Measurements from ENCODE around the gene RNU5D-1.
"Not testable (repeated sequence)": the region's sequence is repeated elsewhere in the genome, so short reads cannot be mapped to it uniquely, and the experiment has no call there.

Gene RNU5D-1

DNA sequence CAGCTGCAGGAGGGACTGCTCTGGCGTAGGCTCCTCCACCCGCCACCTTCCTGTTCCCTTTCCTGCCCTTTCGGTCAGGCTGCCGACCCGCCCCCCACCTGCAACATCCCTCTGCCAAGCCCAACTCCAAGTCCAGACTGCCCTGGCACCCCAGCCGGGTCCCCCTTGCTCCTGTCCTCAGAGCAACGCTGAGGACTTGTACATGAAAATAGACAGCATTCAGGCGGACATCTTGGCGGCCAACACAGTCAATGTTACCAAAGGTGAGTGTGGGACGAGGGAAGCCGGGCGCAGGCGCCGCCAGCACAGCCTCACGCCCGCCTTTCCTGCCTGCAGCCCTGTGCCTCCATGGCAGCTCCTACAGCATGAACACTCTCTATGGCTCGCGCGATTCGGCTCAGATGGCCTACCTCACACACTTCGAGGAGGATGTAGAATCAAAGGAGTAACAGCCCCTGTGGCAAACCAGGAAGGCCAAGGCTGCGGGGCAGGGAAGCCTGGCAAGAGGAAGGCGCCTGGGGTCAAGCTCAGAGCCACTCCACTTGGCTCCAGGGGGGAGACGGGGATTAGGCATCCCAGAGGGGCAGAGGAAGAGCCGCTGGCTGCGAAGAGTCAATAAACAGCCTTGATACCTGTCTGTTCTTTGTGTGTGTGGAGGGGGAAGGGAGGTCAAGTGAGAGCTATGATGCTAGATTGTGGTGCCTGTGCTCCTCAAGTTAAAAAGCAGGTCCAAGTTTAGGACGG is 5.8 kb downstream of the RNU5D-1 start:
- DNase-seq = no peak

DNA sequence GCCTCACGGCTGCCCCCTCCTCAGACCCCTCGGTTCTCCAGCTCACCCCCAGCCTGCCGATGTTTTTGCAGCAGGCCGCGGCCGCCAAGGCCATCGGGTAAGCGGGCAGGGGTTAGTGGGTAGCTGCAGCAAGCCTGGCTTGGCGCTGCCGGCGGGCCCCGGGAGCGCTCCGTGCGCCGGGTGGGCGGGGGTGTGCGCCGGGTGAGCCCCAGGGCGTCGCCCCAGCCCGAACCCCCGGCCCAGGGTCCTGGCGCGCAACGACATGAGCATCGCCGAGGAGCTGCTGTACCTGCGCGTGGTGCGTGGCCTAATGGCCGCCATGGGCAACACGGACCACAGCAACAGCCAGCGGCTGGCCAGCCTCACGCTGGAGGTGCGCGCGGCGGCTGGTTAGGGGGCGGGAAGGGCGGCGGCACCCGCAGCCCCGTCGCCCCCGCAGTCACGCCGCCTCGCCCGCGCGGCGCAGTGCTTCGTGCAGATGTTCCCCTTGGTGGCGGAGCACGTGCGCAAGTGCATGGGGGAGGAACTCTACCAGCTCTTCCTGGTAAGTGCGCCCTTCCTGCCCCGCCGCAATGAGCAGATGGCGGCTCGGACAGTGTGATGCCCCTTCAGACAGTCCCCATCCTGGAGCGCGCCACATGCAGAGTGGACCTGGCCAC is 6.5 kb downstream of the RNU5D-1 start:
- no peak for DNase-seq

DNA sequence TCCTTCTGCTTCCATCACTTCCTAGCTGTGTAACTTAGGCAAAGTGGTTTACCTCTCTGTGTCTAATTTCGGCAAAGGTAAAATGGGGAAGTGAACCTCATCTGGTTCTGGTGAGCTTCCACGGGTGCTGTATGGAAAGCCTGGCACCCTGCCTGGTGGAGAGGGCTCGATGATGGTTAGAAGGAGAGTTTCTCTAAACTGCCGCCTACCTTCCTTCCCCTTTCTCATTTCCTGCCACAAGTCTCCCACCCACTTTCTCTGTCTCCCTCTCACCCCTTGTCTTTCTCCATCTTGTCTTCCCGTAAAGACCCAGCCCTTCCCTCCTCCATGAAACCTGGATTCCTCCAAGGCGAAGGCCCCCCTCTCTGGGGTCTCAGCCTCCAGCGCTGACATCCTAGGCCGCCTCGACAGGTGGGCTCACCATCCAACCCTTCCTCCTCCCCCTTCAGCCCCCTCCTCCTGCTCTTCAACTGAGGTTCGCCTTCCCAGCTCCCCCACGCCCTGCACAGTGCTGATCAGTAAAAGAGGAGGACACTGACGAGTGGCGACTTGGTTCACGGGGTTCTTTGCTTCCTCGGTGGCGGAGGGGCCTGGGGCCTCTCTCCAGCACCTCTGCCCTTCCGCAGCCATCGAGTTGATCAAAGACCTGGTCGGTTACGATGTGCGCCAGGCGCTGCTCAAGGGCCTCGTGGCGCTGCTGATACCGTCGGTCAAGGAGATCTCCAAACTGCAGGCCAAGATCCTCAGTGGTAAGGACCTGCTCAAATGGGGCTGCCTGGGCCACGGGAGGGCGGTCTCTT is 7.3 kb downstream of the RNU5D-1 start:
- DNase-seq = peak; percentile 21 to 87

DNA sequence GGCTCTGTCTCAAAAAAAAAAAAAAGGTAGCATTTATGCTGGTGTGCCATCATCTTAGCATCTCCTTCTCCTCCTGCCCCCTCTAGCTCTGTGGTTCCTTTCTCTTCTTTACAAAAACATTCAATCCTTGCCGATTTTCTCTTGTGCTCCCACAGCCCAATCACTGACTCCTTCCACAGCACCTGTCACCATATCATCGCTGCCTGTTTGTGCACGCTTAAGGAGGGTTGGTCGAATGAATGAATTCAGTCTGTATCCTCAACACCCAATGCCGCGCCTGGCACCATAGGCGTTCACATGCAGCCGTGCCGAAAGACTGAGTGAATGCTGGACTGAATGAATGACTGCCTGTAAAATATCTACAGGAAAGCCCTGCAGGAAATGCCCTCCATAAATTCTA is 7.9 kb downstream of the RNU5D-1 start:
- no peak for DNase-seq

DNA sequence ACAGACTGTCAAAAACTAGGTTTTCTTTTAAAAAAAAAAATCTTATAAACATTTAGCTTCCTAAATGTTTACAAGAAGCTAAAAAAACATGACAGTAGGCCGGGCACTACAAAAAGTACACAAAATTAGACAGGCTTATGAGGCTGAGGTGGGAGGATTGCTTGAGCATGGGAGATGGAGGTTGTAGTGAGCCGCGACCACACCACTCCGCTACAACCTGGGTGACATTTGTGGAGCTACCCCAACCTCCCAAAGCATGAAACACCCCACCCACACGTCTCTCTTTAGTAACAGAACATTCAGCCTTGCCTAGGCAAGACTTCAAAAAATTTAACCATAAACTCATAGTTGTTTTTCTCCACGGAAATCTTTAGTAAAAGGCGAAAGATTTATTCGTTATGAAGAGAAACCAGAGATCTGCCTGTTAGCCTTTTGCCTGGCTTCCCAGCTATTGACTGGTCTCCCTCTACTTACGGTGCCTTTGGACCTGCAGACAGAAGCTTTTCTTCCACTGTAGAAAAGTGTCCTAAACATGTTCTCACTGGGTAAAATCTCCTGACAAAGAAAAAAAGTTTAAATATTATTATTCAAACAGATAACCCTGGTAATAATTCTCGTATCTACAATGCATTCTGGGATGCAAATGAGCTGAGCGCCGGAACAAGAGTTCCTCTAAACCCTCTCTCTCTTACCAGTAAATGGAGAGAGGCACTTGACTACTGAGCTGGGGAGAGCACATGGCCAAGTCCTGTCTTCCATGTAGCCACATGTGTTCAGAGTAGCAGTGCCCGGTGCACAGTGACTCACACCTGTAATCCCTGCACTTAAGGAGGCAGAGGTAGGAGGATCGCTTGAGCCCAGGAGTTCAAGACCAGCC is 9.2 kb downstream of the RNU5D-1 start:
- peak; percentile 24 to 58 for DNase-seq

DNA sequence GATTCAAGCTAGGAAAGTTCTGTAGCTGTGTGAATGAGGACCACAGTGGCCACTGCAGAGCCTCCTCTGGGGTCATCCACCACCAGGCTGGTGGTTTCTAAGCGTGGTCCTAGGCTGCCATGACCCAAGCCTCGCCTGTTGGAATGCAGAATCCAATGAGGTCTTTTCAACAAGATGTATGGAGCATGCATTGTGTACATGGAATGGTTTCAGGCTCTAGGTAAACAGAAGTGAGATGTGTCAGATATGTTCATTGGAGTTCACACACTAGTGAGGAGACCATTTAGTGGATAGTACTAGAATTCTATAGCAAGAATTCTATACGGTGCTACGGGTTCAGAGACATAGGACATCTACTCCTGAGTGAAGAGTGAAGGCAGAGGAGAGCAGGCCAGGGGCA is 10.7 kb downstream of the RNU5D-1 start:
- no peak for DNase-seq

DNA sequence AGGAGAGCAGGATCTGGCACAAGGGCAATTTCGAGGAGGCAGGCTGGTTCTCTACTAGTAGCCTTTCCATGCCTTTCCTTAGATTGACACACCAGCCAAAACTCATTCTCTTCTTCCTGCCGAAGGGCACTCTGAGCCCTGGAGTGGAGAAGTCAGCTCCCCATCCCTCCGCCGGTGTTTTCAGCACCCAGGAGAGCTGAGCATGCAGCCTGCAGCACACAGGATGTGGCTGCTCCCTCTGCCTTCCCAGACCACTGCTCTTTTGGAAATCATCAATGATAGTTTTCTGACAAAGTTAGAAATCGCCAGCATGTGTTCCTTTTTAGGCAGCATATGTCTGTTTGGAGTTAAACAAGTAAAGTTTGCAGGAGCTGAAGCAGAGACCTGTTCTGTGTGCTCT is 11.7 kb downstream of the RNU5D-1 start:
- DNase-seq = no peak

DNA sequence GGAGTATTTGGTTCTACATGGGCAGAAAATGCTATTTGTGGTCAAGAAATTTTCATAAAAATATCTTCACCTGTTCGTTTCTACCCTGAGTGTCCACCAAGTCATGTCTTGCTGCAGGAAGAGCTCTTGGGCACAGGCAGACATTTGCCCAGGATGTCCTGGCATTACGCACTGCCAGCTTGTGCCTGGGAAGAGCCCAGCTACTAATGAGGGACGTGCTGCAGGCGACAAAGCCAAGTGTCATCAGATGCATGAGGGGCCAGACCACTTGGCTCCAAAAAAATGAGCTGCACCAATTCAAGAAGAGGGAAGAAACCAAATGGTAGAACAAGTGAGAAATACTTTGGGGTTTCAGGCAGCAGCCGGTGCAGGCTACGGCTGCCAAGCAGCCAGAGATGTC is 12.9 kb downstream of the RNU5D-1 start:
- no peak for DNase-seq

DNA sequence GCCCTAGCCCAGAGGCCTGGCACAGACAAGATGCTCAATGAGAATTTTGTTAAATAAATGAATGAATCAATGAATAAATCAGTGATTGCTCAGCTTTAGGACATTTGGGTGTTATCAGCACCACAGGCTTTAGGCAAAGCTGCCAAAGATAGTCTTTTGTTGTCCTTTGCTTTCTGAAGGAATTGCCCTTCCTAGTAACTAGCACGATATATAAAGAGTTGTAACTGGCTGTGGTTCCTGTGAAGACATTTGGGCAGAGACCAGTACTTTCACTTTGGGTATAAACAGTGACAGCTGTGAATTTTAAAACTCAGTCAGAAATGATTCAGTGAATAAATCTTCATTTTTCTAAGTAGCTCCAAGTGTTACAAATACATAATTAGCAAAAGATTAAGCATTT is 13.3 kb downstream of the RNU5D-1 start:
- peak in 1 of 2 donors; percentile 3 for DNase-seq

DNA sequence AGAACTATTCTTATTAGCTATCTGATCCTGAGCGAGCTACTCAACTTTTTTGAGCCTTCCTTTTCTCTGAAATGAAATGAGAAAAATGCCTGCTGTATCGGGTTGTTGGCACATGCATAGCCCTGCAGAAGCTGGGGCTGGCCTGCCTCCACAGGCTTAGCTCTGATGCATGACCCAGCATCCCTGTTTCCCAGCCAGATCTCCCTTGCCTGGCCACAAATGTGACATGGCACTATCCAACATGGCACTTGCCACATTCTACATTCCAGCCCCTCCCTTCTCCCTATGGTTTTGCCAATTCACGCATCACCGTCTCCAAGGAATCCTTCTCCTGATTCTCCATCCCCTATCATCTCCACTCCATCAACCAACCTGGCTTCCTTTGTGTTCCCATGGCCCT is 13.8 kb downstream of the RNU5D-1 start:
- no peak for DNase-seq

DNA sequence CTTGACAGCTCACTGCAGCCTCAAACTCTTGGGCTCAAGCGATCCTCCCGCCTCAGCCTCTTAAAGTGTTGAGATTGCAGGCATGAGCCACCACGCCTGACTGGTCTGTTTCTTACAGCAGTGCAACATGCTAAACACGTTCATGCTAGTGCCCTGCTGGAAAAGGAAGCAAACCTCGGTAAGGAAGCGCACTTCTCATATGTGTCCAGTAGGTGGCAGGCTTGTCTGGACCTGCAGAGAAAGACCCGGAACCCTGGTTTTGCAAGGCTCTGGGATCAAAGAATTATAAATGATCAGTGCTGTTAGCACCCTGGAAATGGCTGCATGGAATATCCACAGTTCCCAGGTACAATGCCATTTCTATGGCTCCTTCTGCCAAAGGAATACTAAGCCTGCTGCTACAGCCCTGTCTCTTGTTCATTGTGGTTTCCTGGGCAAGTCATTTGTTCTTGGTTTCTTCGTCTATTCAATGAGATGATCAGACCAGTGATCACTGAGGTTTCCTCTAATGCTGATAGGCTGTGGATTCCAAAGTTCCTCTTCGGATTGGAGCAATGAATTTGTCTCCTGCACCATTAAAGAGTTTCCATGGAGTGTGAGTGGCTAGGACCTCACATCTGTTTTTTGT is 15.9 kb downstream of the RNU5D-1 start:
- peak; percentile 37 to 75 for DNase-seq

DNA sequence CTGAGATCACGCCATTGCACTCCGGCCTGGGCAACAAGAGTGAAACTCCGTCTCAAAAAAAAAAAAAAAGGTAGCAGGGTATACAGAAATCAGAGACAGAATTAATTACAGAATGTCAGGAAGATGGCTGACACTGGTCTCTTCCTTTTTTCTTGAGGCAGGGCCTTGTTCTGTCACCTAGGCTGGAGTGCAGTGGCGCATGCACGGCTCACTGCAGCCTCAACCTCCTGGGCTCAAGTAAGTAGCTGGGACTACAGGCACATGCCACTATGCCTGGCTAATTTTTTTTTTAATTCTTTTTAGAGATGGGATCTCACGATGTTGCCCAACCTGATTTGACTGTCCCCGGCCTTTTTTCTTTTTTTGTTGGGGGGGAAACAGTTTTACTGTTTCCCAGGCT is 16.4 kb downstream of the RNU5D-1 start:
- no peak for DNase-seq

DNA sequence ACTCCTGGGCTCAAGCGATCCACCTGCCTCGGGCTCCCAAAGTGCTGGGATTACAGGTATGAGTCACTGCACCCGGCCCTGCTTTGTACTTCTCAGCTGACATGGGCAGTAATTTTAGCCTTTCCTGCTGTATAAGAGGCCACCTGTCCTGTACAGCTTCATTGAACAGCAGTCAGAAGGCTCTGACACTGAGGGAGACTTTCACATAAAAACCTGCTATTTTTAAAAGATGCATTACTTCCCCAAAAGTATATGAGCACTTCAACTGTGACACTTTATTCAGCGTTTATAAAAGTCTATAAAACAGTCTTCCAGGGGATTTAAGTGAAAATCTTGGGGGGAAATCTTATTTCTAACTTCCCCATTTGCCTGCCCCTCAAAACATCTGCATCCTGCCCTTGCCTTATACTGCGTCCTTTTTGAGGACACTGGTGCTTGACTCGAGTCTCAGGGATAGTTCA is 17.6 kb downstream of the RNU5D-1 start:
- DNase-seq = peak in 1 of 2 donors; percentile 75

DNA sequence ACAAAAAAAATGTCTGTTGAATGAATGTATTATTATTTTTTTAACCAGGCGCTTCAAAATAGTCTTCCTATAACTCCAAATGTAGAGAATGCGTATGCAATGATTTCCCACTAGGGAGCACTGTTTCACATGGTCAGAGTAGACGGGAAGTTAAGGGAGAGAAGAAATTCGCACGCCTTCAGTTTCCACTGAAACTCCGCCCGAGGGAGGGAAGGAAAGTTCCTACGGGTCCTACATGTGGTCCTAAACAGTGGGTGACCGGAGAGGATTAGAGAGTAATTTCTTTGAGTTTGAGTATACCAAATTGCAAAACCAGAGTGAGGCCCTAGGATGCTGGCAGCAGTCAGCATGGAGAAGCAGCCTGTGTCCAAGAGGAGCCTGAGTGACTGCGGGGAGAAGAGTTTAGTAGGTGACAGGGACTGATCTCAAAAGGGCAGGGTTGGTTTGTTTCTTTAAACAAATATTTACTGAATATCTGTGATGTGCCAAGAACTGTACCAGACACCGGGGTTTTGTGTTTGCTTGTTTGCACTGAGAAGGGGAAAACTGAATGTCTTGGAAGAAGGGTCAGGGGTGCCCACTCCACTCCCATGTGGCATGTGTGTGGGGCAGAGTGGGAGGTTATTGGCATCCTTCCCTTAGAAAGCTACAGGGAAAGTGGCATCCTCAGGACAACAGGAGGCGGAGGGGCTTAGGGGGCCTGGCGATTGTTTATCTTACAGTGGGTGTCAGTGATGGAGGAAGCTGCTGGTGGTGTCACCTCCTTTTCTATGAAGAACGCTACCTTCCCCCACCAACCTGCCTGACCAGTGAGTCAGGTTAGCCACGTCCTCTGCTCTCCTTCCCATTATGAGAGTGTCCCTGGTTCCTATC is 22.8 kb downstream of the RNU5D-1 start:
- peak in 1 of 2 donors; percentile 48 for DNase-seq

DNA sequence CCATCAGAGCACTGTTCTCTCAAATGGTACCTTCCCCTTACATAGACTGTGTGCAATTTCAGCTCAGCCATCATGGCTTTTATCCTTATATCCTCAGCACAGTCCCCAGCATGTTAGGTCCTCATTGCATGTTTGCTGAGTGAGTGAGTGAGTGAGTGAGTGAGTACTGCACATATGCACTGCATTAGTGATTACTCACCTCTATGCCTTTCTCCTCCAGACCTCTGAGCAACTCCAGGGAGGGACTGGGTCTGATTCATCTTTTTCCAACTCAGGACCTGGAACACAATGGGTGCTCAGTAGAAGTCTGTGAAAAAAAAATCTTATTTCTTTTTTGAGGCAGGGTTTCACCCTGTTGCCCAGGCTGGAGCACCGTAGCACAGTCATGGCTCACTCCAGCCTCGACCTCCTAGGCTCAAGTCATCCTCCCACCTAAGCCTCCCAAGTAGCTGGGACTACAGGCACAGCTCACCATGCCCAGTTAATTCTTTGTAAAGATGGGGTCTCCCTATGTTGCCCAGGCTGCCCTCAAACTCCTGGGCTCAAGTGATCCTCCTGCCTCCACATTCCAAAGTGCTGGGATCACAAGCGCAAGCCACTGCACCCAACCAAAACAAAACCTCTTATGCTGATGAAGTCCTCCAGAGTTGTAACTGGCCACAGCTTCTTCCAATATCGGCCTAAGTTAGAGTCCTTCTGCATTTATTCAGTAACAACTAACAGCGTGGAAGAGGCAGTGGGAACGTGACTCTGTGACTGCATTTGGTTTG is 23.7 kb downstream of the RNU5D-1 start:
- DNase-seq = no peak

DNA sequence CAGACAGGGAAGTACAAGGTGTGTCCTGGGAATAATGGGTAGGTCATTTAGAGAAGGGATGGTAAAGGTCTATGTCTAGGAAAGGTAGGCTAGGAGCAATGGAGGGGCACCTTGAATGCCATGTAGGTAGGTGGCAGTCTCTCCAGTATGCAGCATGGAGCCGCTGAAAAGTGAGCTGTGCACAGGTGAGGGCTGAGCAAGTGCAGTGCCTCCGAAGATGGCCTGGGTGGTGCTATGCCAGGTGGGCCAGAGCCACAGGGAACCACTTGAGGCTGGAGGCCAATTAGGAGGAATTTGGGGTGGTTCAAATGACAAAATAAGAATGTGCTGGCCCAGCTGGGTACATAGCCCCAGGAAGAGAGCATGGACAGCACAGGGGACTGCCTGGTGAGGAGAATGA is 25.0 kb downstream of the RNU5D-1 start:
- no peak for DNase-seq

DNA sequence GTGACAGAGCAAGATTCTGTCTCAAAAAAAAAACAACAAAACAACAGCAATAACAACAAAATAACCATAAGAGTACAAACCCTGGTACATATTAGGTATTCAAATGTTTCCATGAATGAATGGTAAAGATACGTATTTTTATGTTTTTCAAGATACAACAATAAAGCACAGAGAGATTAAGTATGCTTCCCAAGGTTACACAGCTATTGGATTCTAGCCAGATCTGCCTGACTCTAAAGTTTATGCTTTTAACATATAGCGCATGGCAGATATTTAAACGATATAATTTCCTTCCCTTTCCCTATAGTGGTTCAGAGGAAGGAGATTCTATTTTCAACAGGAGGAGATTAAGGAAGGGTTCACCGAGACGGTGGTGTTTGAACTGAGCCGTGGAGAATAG is 25.5 kb downstream of the RNU5D-1 start:
- DNase-seq = no peak

DNA sequence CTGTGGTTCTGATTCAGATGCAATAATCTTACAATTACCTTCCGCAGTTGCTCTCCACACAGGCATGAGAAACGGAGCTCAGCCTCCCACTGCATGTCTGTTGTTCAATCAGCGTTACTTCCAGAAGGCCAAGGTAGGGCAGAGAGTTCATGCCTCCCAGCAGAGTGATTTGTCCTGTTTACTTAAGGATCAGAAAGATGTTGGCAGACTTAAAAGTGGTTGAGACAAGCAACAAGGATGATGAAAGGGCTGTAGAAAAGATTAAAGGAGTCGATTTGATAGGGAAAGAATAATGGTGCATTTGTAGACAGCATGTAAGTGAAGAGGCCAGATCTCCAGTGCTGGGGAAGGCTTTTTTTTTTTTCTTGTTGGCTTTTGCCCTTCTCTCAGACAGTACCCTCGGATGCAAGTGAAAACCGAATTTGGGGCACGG is 29.8 kb downstream of the RNU5D-1 start:
- no peak for DNase-seq

DNA sequence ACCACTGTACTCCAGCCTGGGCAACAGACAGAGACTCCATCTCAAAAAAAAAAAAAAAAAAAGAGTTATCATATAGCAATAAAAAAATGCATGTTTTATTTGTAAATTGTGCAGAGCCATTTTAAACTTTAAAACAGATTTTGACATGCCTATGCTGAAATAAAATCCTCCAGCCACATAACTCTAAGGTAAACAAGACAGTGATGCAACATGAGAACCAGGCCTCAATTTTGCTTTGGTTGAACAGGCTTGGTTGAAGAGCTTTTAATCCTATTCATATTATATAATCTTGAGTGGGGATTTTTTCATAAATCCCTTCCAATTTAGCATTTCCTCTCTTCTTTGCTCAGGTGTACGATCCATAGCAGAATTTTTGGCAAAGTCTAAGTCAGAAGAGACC is 30.4 kb downstream of the RNU5D-1 start:
- no peak for DNase-seq

DNA sequence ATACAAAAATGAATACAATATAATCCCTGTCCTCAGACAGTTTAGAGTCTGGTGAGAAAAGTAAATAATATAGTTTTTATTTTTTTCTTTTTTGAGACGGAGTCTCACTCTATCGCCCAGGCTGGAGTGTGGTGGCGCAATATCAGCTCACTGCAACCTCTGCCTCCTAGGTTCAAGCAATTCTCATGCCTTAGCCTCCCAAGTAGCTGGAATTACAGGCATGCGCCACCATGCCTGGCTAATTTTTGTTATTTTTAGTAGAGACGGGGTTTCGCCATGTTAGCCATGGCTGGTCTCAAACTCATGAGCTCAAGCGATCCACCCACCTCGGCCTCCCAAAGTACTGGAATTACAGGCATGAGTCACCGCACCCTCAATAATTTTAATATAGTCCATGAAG is 31.6 kb downstream of the RNU5D-1 start:
- DNase-seq = not testable (repeated sequence)
